A549 (cell line): ENCODE data around the gene YBX2. TPM values are rescaled to one million over a fixed set of nuclear protein-coding genes. Genes with fewer than 3 reads are reported as not detected.

ENCODE experiments used
- ATOH8 ChIP-seq: fragments of 250-450 bp; sonication (Bioruptor Pico); IDR thresholded peaks from 2 replicates; pipeline ENCODE4 v1.5.0; 2020; ENCODE audit warnings: low read depth, mild to moderate bottlenecking, moderate library complexity
- CBX2 ChIP-seq: fragments of 200-600 bp; sonication (generic); IDR thresholded peaks from 2 replicates; pipeline ENCODE4 v1.6.1; 2016; ENCODE audit warnings: low read depth, mild to moderate bottlenecking, borderline replicate concordance
- CEBPB ChIP-seq, 2 experiments: fragments of >200 bp in 1 of 2; sonication (Bioruptor Twin) in 1 of 2; formaldehyde crosslinking in 1 of 2; IDR thresholded peaks; 2 replicates each; pipeline ENCODE4 v1.6.1; 2012 to 2016
- CHD4 ChIP-seq: fragments of 200-600 bp; sonication (generic); IDR thresholded peaks from 2 replicates; pipeline ENCODE4 v1.6.1; 2016; ENCODE audit warnings: antibody characterized with exemption, mild to moderate bottlenecking, borderline replicate concordance
- EHF ChIP-seq: fragments of 250-450 bp; sonication (Bioruptor Pico); IDR thresholded peaks from 2 replicates; pipeline ENCODE4 v1.5.0; 2020; ENCODE audit warnings: mild to moderate bottlenecking
- FOSB ChIP-seq: fragments of 250-450 bp; sonication (Bioruptor Pico); IDR thresholded peaks from 2 replicates; pipeline ENCODE4 v1.5.0; 2020; ENCODE audit warnings: mild to moderate bottlenecking, moderate library complexity
- FOSL2 ChIP-seq, 2 experiments: fragments of 450-650 bp in 1 of 2; fragments of >200 bp in 1 of 2; sonication (Bioruptor Twin) in 1 of 2; formaldehyde crosslinking; IDR thresholded peaks; 2 replicates each; pipeline versions ENCODE4 v1.5.0 to v1.6.1; 2016 to 2020; ENCODE audit warnings: mild to moderate bottlenecking in 1 of 2, moderate library complexity in 1 of 2
- HEYL ChIP-seq: fragments of 250-450 bp; sonication (Bioruptor Pico); IDR thresholded peaks from 2 replicates; pipeline ENCODE4 v1.8.0; 2021; ENCODE audit warnings: mild to moderate bottlenecking, moderate library complexity
- HMGXB4 ChIP-seq: fragments of 250-450 bp; sonication (Bioruptor Pico); IDR thresholded peaks from 2 replicates; pipeline ENCODE4 v1.5.0; 2021; ENCODE audit warnings: mild to moderate bottlenecking, moderate library complexity, borderline replicate concordance
- HOXA7 ChIP-seq: fragments of 250-450 bp; sonication (Bioruptor Pico); IDR thresholded peaks from 2 replicates; pipeline ENCODE4 v1.5.0; 2020; ENCODE audit warnings: mild to moderate bottlenecking, moderate library complexity
- JUN ChIP-seq, 2 experiments: fragments of >200 bp; sonication (Bioruptor Twin); formaldehyde crosslinking; IDR thresholded peaks; 2 replicates in 1 of 2; 3 replicates in 1 of 2; pipeline ENCODE4 v1.6.1; 2016 to 2017
- KDM1A ChIP-seq: fragments of 200-600 bp; sonication (generic); IDR thresholded peaks from 2 replicates; pipeline ENCODE4 v1.6.1; 2016; ENCODE audit warnings: low read depth, mild to moderate bottlenecking
- KDM5A ChIP-seq: fragments of 200-600 bp; sonication (generic); IDR thresholded peaks from 2 replicates; pipeline ENCODE4 v1.6.1; 2016; ENCODE audit warnings: antibody characterized with exemption, mild to moderate bottlenecking
- MYC ChIP-seq: IDR thresholded peaks from 2 replicates; pipeline ENCODE4 v1.6.1; 2012; ENCODE audit warnings: mild to moderate bottlenecking, inconsistent platforms, low read length, improper control_type of control experiment, borderline replicate concordance
- NR3C1 ChIP-seq: fragments of >200 bp; sonication (Bioruptor Twin); formaldehyde crosslinking; IDR thresholded peaks from 3 replicates; pipeline ENCODE4 v1.6.1; 2017
- PHF8 ChIP-seq: fragments of 200-600 bp; sonication (generic); IDR thresholded peaks from 2 replicates; pipeline ENCODE4 v1.6.1; 2016; ENCODE audit warnings: low read depth, mild to moderate bottlenecking, antibody characterized with exemption, moderate library complexity, borderline replicate concordance
- RARB ChIP-seq: fragments of 250-450 bp; sonication (Bioruptor Pico); IDR thresholded peaks from 2 replicates; pipeline ENCODE4 v1.8.0; 2021; ENCODE audit warnings: mild to moderate bottlenecking, moderate library complexity
- RCOR1 ChIP-seq: fragments of 150-350 bp; IDR thresholded peaks from 2 replicates; pipeline ENCODE4 v1.6.1; 2014; ENCODE audit warnings: antibody characterized with exemption, low read length, low read depth
- RNF2 ChIP-seq: fragments of 200-600 bp; sonication (generic); IDR thresholded peaks from 2 replicates; pipeline ENCODE4 v1.6.1; 2016; ENCODE audit warnings: low read depth, mild to moderate bottlenecking, antibody characterized with exemption, moderate library complexity, borderline replicate concordance
- SREBF2 ChIP-seq: fragments of 450-650 bp; IDR thresholded peaks from 2 replicates; pipeline ENCODE4 v1.6.1; 2014; ENCODE audit warnings: mild to moderate bottlenecking, moderate library complexity
- TP53 ChIP-seq: fragments of 250-450 bp; sonication (Bioruptor Pico); IDR thresholded peaks from 2 replicates; pipeline ENCODE4 v1.5.0; 2021; ENCODE audit warnings: mild to moderate bottlenecking, moderate library complexity
- polyA plus RNA-seq, 4 experiments: library from polyadenylated mRNA; depleted of rRNA in 3 of 4; stranded (reverse); fragments of >200 nt; fragmentation: RNase III in 1 of 4; extraction: RNeasy Plus Mini Kit Qiagen cat#74134 plus additional on column Dnase treatment in 1 of 4; gene quantifications; 2 replicates in 3 of 4; 3 replicates in 1 of 4; pipeline ENCODE4 v1.2.3, GENCODE V29; 2011 to 2017
- TF ChIP-seq, protein P1 (sequence below): IDR thresholded peaks from 2 replicates; pipeline ENCODE4 v1.6.1; 2012
- TF ChIP-seq, protein P2 (sequence below): fragments of 450-650 bp; IDR thresholded peaks from 2 replicates; pipeline ENCODE4 v1.6.1; 2014; ENCODE audit warnings: antibody characterized with exemption
- TF ChIP-seq, protein P3 (sequence below): IDR thresholded peaks from 2 replicates; pipeline ENCODE4 v1.6.1; 2012; ENCODE audit warnings: low read depth, borderline replicate concordance

The YBX2 gene
- polyA plus RNA-seq, 2 of the 4 experiments (the other 2 are of a cell fraction): 0.36 to 0.61 TPM

- TF ChIP-seq ATOH8 (CRISPR knock-in tag): peak; percentile 70; the same call in 1 of the 2 replicates
- TF ChIP-seq HEYL: no peak
- TF ChIP-seq CEBPB (IDR thresholded peaks at IDR 0.05): no peak
- no peak for TF ChIP-seq KDM5A
- no peak for TF ChIP-seq CHD4
- TF ChIP-seq, protein P1, sequence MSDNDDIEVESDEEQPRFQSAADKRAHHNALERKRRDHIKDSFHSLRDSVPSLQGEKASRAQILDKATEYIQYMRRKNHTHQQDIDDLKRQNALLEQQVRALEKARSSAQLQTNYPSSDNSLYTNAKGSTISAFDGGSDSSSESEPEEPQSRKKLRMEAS: peak; percentile 97
- peak in 1 of 2 experiments; percentile 71; a peak in 4 of 5 replicates for TF ChIP-seq JUN (IDR thresholded peaks at IDR 0.05)
- no peak for TF ChIP-seq CBX2
- no peak for TF ChIP-seq RNF2
- TF ChIP-seq EHF (CRISPR knock-in tag): peak; percentile 33; the same call in 1 of the 2 replicates
- no peak for TF ChIP-seq SREBF2
- no peak for TF ChIP-seq FOSL2 (IDR thresholded peaks at IDR 0.05)
- TF ChIP-seq FOSL2 (CRISPR knock-in tag; IDR thresholded peaks at IDR 0.05): peak; percentile 2; the same call in 1 of the 2 replicates
- peak; percentile 80; the same call in 1 of the 2 replicates for TF ChIP-seq FOSB
- TF ChIP-seq PHF8: peak; percentile 57
- no peak; the same call in 1 of the 2 replicates for TF ChIP-seq HMGXB4
- peak; percentile 89 for TF ChIP-seq HOXA7 (CRISPR knock-in tag)
- TF ChIP-seq, protein P2, sequence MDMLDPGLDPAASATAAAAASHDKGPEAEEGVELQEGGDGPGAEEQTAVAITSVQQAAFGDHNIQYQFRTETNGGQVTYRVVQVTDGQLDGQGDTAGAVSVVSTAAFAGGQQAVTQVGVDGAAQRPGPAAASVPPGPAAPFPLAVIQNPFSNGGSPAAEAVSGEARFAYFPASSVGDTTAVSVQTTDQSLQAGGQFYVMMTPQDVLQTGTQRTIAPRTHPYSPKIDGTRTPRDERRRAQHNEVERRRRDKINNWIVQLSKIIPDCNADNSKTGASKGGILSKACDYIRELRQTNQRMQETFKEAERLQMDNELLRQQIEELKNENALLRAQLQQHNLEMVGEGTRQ: no peak
- no peak for TF ChIP-seq KDM1A
- TF ChIP-seq, protein P3, sequence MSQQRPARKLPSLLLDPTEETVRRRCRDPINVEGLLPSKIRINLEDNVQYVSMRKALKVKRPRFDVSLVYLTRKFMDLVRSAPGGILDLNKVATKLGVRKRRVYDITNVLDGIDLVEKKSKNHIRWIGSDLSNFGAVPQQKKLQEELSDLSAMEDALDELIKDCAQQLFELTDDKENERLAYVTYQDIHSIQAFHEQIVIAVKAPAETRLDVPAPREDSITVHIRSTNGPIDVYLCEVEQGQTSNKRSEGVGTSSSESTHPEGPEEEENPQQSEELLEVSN: no peak
- no peak for TF ChIP-seq NR3C1
- TF ChIP-seq RARB (CRISPR knock-in tag): no peak
- TF ChIP-seq RCOR1: no peak
- TF ChIP-seq TP53 (CRISPR knock-in tag): peak; percentile 85
- TF ChIP-seq MYC: peak; percentile 99
These were observed 13.5 kb upstream of the YBX2 start (continued) for GRCh38 chr17:7307686-7308624.
